ENCODE results near the gene FAM216A.
"Not testable (repeated sequence)": the region's sequence is repeated elsewhere in the genome, so short reads cannot be mapped to it uniquely, and the experiment has no call there.

The FAM216A gene

GRCh38 chr12:110468214-110469048, at the start of gene FAM216A, which contains the start of gene GPN3:
Gene FAM216A (plus strand): TSS chr12:110468845. CDS start chr12:110468876, 31 bp downstream.
Gene GPN3 (minus strand): TSS chr12:110468257. CDS start chr12:110468203, 54 bp downstream.
- peak; percentile 80 to 90 (median 87) for DNase-seq

GRCh38 chr12:110420644-110421043, 48.0 kb upstream of the FAM216A start:
- DNase-seq: not testable (repeated sequence)

GRCh38 chr12:110421159-110421661, 47.4 kb upstream of the FAM216A start:
- DNase-seq: no peak

GRCh38 chr12:110421701-110422100, 46.9 kb upstream of the FAM216A start:
- no peak for DNase-seq

- no peak for DNase-seq
Observed at GRCh38 chr12:110424237-110424636, 44.4 kb upstream of the FAM216A start.

GRCh38 chr12:110426406-110426805, 42.2 kb upstream of the FAM216A start:
- no peak for DNase-seq

- not testable (repeated sequence) for DNase-seq
Observed at GRCh38 chr12:110429676-110430075, 39.0 kb upstream of the FAM216A start.

- no peak for DNase-seq
Observed at GRCh38 chr12:110431957-110432587, 36.6 kb upstream of the FAM216A start.

- no peak for DNase-seq
Observed at GRCh38 chr12:110436231-110436630, 32.4 kb upstream of the FAM216A start.

- no peak for DNase-seq
Observed at GRCh38 chr12:110444455-110444854, 24.2 kb upstream of the FAM216A start.

- peak; percentile 84 to 92 (median 87) for DNase-seq
Observed at GRCh38 chr12:110449799-110450497, 18.7 kb upstream of the FAM216A start, which contains the start of gene ARPC3. Gene ARPC3 (minus strand): TSS chr12:110450337. CDS start chr12:110450260, 77 bp downstream.

GRCh38 chr12:110451263-110451662, 17.4 kb upstream of the FAM216A start:
- no peak for DNase-seq

- no peak for DNase-seq
Observed at GRCh38 chr12:110453569-110454296, 14.9 kb upstream of the FAM216A start.

GRCh38 chr12:110458756-110459155, 9.9 kb upstream of the FAM216A start:
- no peak for DNase-seq

- DNase-seq: not testable (repeated sequence)
Observed at GRCh38 chr12:110461189-110461588, 7.5 kb upstream of the FAM216A start.

- DNase-seq: no peak
Observed at GRCh38 chr12:110465024-110465423, 3.6 kb upstream of the FAM216A start.

GRCh38 chr12:110465765-110466164, 2.9 kb upstream of the FAM216A start:
- not testable (repeated sequence) for DNase-seq

- DNase-seq: no peak
Observed at GRCh38 chr12:110466791-110467190, 1.9 kb upstream of the FAM216A start.

GRCh38 chr12:110467847-110468213, 815 bp upstream of the FAM216A start:
- no peak for DNase-seq

- DNase-seq: no peak
Observed at GRCh38 chr12:110475426-110475825, 6.8 kb downstream of the FAM216A start.

GRCh38 chr12:110498984-110499706, 30.5 kb downstream of the FAM216A start:
- no peak for DNase-seq

GRCh38 chr12:110501399-110501751, 32.7 kb downstream of the FAM216A start:
- peak in 1 of 4 experiments; percentile 38 for DNase-seq

Data from activated naive CD4-positive, alpha-beta T cell (primary cell).